ENCODE data around the gene COL24A1.

- TF ChIP-seq CTCF (IDR thresholded peaks at IDR 0.05) (no peak), POLR2A (IDR thresholded peaks at IDR 0.05) (no peak)
Observed at GRCh38 chr1:86119214-86119764, 37.3 kb downstream of the COL24A1 start.

Data from upper lobe of left lung (tissue), 4 donors.